Fibroblast of lung (primary cell): Measurements from ENCODE around the gene KIF6.

Experiments used
- EZH2 ChIP-seq: IDR thresholded peaks from 2 replicates; pipeline ENCODE4 v1.5.1; 2012; ENCODE audit warnings: low read length, control low read depth, mild to moderate bottlenecking; ENCODE audit errors: missing control alignments
- TF ChIP-seq, protein P1 (sequence below), 2 donors: IDR thresholded peaks in 1 of 2; conservative IDR thresholded peaks in 1 of 2; 1 replicate in 1 of 2; 2 replicates in 1 of 2; pipeline ENCODE4 v1.5.1; 2011 to 2012; ENCODE audit warnings: low read length in 2 of 2, control low read depth in 1 of 2, inconsistent platforms in 1 of 2, low read depth in 1 of 2, mild to moderate bottlenecking in 1 of 2

- TF ChIP-seq, protein P1, sequence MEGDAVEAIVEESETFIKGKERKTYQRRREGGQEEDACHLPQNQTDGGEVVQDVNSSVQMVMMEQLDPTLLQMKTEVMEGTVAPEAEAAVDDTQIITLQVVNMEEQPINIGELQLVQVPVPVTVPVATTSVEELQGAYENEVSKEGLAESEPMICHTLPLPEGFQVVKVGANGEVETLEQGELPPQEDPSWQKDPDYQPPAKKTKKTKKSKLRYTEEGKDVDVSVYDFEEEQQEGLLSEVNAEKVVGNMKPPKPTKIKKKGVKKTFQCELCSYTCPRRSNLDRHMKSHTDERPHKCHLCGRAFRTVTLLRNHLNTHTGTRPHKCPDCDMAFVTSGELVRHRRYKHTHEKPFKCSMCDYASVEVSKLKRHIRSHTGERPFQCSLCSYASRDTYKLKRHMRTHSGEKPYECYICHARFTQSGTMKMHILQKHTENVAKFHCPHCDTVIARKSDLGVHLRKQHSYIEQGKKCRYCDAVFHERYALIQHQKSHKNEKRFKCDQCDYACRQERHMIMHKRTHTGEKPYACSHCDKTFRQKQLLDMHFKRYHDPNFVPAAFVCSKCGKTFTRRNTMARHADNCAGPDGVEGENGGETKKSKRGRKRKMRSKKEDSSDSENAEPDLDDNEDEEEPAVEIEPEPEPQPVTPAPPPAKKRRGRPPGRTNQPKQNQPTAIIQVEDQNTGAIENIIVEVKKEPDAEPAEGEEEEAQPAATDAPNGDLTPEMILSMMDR (conservative IDR thresholded peaks at IDR 0.05 in 1 of 2, IDR thresholded peaks at IDR 0.05 in 1 of 2; ENCODE audit: low read depth in 1 of 2, low read length in 2 of 2): no peak
- TF ChIP-seq EZH2: no peak
Measured at GRCh38 chr6:39498096-39498495, 227.1 kb downstream of the KIF6 start.
